ENCODE results near the gene DERL2.
"Not testable (repeated sequence)": the region's sequence is repeated elsewhere in the genome, so short reads cannot be mapped to it uniquely, and the experiment has no call there.

The DERL2 gene

GRCh38 chr17:5437721-5438317, 48.2 kb downstream of the DERL2 start:
- DNase-seq (ENCODE audit: low read depth in 2 of 2), result no peak

- not testable (repeated sequence) for DNase-seq (ENCODE audit: low read depth in 2 of 2)
These were observed 50.1 kb downstream of the DERL2 start for GRCh38 chr17:5435781-5436315.

GRCh38 chr17:5434984-5435383, 51.0 kb downstream of the DERL2 start:
- no peak for DNase-seq (ENCODE audit: low read depth in 2 of 2)

- no peak for DNase-seq (ENCODE audit: low read depth in 2 of 2)
These were observed 53.9 kb downstream of the DERL2 start for GRCh38 chr17:5431949-5432556.

- not testable (repeated sequence) for DNase-seq (ENCODE audit: low read depth in 2 of 2)
These were observed 54.7 kb downstream of the DERL2 start for GRCh38 chr17:5431234-5431633.

- no peak for DNase-seq (ENCODE audit: low read depth in 2 of 2)
These were observed 55.5 kb downstream of the DERL2 start for GRCh38 chr17:5430413-5430999.

GRCh38 chr17:5429191-5429887, 56.6 kb downstream of the DERL2 start:
- DNase-seq (ENCODE audit: low read depth in 2 of 2), result no peak

- no peak for DNase-seq (ENCODE audit: low read depth in 2 of 2)
These were observed 60.2 kb downstream of the DERL2 start for GRCh38 chr17:5425826-5426225.

GRCh38 chr17:5424909-5425308, 61.1 kb downstream of the DERL2 start:
- DNase-seq (ENCODE audit: low read depth in 2 of 2), result no peak

- DNase-seq (ENCODE audit: low read depth in 2 of 2), result no peak
These were observed 63.5 kb downstream of the DERL2 start for GRCh38 chr17:5422505-5422904.
